GM21576 (cell line): ENCODE measurements around the gene PTPRN2.
"Not testable (repeated sequence)": the region's sequence is repeated elsewhere in the genome, so short reads cannot be mapped to it uniquely, and the experiment has no call there.

Experiments used
- ATAC-seq: cut with Tn5 transposase; IDR thresholded peaks from one replicate; pipeline ENCODE4 v1.9.1; 2021; ENCODE audit warnings: mild to moderate bottlenecking, moderate library complexity; ENCODE audit not compliant: unreplicated experiment

The PTPRN2 gene

DNA sequence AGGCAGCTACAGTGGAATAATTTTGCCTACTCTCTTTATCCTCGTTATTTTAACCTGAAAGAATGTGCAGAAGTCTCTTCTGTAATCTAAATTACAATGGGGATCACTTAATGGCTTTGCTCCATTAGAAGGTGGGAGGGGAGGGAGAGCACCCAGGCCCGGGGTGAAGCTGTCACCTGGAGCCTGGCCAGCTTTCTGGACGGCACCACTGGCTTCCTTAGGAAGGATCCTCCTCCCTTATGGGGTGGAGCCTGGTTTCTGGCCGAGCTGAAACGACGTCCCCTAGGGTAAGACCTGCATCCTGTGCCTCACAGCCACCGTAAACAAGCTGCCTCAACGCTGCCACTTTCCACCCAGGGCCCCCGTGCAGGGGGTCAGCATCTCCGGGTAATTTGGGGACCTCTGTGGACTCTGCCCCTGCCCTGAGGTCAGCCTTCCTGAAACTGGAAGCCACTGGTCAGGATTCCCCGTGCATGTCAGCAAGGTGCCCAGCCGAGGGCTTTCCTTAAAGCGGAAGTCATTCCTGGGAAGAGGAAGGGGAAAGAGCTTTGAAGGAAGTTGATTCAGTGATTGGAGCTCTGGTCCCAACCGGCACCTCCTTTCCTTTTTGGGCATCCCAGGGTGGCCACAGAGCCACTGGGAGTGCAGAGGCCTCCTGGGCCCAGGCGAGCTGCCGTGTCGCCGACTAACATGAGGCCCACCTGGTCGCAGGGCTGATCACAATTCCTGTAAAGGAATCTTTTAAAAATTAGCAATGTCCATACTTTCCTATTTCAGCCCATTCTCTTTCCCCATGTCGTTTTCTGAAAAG, 681.8 kb downstream of the PTPRN2 start:
- no peak for ATAC-seq

DNA sequence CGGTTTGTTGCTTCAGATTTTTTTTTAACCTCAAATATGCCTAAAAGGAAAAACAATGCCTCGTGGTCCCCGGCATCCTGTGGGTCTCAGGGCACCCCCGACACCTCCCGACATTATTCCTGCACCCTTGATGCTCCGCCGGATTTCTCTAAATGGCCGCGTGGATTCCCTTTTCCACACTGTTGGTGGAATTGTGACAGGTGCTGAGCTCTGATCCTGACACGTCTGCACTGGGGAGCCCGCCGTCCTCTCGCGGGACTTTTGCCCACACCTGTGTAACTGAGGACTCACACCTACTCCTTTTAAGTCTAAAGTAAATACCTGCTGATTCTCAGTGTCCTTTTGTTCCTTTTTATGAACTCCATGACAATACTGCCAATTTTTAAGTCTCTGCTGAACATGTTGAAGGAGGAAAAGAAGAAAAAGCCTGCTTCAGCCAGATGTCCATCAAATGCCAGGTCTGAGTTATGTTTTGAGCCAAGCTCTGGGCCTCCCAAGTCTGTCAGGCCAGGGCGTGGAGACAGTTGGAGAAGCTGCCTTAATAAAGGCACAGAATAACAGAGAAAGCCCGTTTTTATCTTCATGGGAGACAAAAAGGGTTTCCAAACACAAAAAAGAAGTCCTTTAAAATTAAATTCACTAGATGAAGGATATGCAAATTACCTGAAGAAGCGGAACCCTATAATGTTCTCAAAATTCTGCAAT, 682.6 kb downstream of the PTPRN2 start:
- ATAC-seq = no peak

DNA sequence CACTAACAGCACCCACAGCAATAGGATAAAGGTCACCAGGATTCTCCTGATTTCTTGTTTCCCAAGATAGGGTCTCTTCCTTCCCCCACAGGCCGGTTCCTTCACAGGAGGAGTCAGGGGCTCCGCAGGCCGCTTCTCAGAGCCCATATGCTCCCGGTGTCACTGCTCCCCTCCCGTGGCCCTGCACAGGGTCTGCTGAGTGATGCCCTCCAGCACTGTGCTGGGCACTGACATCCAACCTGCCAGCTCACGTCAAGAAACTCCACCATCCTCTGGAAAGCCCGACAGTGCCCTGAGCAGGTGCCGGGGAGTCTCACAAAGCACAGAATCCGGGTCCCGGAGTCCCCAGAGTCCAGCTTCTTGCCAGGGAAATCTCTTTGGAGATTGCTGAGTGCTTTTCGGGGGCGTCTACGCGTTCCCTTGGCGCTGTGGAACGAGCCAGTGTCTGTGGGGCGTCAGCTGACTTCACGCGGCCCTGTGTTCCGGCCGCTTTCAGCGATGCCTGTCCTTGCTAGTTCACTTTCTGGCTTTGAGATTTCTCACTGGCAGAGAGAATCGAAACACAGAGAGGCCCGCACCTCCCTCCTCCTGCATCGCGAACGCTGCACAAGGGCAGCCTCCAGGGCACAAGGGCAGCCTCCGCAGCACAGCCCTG, 683.3 kb downstream of the PTPRN2 start:
- no peak for ATAC-seq

DNA sequence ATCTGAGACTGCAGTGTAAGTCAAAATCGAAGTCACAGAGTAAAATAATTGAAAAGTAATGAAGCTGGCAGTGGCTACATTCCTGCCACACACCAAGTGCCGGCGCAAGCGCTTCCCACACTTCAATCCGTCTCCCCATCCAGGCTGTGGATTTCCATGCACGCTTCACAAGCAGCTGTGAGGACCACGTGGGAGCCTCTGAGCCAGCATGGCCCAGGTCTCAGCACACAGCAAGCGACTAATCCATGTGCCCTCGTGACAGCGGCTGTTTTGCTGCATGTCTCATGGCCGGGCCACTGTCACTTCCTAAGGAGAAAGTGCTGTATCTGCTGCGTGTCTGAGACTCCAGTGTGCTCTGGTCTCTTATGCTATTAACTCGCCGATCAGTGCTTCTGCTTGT, 683.9 kb downstream of the PTPRN2 start:
- ATAC-seq = no peak

DNA sequence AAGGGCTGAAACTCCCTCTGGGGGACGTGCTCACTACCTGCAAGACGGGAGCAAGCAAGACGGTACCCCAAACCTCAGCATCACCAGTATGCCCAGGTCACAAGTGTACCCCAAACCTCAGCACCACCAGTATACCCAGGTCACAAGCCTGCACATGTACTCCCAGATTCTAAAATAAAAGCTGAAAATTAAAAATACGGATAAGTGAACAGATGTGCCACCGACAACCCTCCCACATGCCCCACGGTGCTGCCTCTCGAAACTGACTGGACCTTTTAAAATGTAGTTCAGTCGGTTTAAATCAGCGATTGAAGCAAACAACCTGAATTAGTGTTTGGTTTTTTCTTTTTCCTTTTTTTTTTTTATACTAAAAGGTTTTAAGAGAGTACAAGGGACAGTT, 684.3 kb downstream of the PTPRN2 start:
- ATAC-seq = no peak

DNA sequence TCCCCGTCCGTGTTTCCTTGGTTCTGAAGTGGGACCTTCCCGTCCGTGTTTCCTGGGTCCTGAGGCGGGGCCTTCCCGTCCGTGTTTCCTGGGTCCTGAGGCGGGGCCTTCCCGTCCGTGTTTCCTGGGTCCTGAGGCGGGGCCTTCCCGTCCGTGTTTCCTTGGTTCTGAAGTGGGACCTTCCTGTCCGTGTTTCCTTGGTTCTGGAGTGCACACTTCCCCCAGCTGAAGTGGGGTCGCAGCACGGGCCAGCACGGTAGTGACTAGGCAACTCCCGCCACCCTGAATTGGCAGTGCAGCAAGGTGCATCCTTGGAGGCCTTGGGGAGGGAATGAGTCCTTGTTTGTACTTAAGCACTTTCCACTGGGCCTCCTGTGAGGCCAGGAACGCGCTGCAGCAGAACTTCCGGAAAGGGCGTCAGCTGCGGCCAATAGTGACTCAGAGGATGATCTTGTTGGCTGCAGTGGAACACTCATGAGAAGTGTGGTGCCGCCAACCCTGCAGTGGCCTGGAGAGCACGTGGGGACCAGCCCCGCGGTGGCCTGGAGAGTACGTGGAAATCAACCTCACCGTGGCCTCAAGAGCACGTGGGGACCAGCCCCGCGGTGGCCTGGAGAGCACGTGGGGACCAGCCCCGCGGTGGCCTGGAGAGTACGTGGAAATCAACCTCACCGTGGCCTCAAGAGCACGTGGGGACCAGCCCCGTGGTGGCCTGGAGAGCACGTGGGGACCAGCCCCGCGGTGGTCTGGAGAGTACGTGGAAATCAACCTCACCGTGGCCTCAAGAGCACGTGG, 685.6 kb downstream of the PTPRN2 start:
- ATAC-seq = not testable (repeated sequence)

DNA sequence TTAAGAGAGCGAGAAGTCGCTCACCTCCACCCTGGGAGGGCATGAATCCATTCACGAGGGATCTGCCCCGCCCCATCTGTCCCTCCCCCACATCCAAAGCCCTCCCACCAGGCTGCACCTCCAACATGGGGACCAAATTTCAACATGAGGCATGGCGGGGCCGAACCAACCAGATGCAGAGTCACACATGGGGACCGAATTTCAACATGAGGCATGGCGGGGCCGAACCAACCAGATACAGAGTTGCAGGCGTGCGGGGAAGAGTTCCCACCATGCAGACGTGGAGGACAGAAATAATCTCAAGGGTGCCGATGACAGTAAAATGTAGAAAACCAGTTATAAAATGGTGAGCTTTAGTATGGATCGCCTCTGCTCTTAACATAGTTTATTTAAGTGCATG, 686.5 kb downstream of the PTPRN2 start:
- no peak for ATAC-seq

DNA sequence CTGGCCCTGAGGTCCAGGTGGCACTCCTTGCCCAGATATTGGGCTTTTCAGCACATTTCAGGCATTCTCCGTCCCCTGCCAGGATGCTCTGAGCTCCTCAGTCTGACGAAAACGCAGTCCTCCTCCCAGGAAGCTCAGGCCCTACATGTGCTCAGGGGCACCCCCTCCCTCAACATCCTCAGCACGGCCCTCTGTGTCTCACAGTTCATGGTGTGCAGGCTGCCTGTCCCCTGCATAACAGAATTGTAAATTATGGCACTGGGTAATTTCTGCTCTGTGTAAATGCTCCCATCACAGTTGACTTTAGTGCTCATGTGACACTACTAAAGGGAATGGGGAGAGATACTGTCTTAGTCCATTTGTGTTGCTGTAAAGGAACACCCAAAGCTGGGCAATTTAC, 687.1 kb downstream of the PTPRN2 start:
- ATAC-seq = no peak

DNA sequence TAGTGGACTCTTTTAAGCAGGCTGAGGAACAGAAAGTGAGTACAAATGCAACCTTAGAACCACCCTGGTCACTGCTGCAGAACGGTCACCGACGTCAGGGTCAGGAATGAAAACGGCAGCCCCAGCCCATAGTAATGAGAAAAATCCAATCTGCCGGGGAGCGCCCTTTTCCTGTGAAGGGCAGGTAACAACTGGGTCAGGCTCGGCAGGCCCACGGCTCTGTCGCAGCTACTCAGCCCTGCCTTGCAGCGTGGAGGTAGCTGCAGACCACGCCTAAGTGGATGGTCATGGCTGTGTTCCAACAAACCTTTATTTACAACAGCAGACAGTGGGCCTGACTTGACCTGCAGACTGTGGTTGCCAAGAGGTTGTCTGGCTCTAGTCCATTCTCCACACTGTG, 687.6 kb downstream of the PTPRN2 start:
- ATAC-seq = no peak

DNA sequence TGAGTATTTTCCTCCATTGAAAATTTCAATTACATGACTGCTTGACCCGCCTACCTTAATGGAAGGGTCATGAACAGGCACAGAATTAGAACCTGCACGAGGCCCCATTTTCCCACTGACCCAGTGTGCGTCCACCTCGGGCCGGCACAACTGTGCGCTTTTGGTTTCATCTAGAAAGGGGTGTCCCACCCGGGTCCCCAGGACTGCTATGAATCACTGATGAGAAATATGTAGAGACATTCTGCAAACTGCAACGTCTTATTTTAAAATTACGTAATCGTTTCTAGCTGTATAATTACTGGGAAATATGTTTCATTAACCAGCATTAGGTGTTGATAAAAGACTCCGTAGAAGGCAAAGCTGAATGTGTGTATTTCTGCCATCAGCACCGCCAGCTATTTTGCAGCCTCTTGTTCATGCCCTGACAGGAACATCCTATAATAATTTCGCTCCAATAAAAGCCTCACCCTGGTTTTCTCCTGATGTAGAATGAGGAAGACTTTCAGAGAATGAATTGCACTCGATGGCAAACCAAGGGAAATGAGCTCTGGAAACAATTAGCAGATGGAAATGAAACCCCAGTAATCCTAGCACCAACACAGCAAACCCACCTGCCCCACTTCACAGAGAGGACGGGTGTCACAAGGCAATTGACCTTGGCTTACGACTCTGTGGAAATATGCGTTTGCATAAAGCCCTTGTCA, 688.7 kb downstream of the PTPRN2 start:
- ATAC-seq = no peak

DNA sequence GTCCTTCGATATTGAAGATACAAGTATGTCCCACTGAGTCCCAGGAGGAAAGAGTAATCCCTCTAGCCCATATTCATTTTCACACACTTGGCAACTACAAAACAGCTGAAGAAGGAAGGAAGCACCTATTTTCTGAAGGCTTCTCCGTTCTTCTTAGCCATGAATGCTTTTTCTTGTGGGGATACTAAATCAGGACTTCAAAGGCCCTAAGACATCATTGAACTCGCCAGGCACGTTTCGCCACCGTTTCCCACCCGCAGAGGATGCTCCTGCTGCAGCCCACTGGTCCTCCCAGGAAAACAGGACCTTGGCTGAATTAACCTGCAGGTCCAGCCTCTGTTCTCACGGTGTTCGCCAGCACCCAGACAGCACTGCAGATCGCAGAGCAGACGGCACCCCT, 689.4 kb downstream of the PTPRN2 start:
- ATAC-seq = no peak

DNA sequence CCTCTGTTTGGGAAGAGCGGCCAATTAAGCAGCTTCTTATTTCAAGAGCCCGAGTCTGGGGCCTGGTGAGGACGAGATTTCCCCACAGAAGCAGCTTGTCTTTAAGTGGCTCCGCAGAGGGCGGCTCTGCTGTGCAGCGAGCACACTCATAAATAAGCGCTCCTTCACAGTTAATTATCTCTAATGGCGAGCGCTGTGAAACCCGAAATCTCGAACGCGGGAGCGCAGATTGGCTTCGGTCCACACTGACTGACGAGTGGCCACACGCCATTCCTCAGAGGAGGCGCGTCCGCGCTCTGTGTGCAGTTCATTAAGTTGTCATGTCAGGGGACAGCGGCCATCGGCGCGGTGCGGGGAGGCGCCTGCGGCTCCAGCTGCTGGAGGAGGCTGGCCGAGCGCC, 689.9 kb downstream of the PTPRN2 start:
- no peak for ATAC-seq

DNA sequence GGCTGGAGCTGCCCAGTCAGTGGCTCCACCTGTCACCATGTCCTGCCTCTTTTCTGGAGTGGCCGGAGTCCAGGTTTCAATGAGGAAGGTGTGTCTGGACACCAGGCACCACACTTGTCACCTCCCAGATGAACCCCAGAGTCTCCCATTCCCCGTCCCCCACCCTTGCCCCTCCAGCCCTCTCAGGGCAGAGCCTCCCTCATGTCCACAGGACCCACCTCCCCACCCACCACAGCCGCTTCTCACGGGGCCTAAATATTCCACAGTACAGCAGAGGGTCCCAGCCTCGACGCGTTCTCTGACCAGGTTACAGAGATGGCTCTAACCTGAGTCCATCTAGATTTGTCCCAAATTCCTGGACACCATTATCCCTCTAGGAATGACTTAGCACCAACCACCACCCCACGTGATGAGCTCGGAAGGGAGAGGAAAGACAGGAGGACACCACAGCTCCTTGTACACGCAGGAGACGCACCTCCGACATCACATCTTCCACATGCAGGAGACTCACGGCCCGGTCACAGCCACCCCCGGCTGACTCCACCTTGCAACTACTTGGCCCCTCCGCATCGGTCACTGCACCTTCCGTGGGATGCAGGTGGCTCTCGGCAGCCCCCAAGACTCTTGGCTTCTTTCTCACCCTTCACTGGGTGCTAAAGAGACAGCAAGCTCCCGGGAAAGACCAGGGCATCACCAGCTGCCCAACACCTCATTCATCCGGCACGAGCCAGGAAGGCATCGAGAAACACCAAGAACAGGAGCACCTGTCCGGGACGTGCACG, 690.7 kb downstream of the PTPRN2 start:
- ATAC-seq = no peak

DNA sequence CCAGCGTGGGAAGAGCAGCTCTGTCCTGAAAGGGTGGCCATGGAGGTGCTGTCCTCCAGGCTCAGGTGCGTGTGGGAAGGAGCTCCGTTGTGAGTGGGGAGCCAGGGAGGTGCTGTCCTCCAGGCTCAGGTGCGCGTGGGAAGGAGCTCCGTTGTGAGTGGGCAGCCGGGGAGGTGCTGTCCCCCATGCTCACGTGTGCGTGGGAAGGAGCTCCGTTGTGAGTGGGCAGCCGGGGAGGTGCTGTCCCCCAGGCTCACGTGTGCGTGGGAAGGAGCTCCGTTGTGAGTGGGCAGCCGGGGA, 691.3 kb downstream of the PTPRN2 start:
- not testable (repeated sequence) for ATAC-seq

DNA sequence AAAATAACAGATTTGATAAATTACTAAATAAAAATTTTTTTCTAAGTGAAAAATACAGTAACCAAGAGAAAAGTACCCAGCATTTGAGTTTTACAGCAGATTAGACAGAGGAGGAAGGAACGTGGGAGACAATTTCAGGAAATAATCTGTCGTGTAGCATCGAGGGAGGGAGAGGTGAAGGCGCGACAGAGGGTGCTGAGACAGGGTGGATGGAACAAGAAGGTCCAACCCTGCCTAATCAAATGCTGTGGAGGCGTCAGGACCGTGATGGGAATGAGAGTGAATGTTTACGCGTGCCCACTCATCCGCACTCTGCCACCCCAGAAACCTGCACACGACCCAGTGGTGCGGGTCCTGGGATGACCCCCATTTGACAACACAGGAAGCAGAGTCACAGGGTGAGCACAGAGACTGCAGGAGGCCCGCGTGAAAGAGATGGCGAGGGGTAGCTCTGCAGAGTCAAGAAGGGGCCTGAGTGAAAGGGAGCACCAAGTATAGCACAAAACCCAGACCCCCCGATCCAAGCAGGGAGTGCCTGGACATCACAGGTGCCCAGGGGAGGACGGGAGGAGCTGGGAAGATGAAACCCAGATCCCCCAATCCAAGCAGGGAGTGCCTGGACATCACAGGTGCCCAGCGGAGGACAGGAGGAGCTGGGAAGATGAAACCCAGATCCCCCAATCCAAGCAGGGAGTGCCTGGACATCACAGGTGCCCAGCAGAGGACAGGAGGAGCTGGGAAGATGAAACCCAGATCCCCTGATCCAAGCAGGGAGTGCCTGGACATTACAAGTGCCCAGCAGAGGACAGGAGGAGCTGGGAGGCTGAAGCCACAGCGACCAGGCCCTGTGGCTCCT, 691.9 kb downstream of the PTPRN2 start:
- no peak for ATAC-seq

DNA sequence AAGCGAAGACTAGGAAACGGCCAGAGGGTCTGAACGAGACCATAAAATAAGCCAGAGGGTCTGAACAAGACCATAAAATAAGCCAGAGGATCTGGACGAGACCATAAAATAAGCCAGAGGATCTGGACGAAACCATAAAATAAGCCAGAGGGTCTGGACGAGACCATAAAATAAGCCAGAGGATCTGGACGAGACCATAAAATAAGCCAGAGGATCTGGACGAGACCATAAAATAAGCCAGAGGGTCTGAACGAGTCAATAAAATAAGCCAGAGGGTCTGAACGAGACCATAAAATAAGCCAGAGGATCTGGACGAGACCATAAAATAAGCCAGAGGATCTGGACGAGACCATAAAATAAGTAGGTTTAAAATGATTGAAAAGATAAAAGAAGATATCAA, 692.5 kb downstream of the PTPRN2 start:
- ATAC-seq = not testable (repeated sequence)

DNA sequence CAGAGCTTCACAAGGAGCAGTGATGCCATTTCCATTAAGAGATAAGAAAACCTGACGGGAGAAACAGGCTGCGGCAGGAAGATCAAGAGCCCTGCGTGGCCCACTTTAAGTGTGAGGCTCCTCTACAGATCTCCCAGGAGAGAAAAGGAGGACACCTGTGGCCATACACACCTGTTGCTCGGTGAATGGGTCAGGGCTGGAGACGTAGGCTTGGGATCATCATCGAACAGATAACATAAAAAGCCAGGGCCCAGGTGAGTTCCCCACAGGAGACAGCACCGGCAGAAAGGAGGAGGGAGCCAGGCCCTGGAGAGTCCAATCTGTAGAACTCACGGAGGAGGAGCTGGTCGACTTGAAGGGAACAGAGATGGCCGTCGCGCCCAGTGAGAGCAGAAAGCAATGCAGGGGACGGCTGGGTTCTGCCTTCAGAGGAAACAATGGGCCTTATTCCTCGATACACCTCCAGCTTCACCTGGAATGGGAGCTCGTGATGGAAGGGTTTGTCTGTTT, 694.0 kb downstream of the PTPRN2 start:
- ATAC-seq = no peak

DNA sequence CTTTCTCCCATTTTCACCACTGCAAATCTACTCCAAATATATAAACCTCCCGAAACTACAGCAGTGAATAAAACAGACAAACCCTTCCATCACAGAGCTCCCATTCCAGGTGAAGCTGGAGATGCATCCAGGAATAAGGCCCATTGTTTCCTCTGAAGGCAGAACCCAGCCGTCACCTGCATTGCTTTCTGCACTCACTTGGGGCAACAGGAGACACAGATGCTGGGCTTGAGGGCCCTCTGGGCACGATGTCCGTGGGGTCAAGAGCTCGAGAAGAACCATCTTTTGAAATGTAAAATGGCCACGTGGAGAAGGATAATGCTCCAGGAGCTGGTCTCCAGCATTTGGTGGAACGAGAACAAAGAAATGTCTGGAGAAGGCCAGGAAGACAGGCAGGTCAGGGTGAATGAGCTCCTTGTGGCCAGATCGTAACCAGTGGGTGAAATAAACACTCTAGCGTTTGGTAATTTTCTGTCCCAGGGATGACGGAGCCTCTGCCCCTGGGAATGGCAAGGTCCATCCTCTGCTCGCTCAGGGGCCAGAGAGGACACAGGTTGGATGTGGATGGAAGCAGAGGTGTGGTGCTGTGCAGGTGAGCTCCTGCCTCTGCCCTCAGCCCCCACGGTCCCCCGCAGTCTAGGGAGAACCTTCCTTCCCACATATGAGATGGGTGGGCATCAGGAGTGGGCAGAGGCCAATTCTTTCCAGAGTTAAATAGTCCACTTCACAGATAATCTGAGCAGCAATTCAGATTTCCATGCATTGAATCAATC, 694.7 kb downstream of the PTPRN2 start:
- no peak for ATAC-seq
